NCI-H345 (cell line): Measurements from ENCODE around the gene TBC1D30.
"Not testable (repeated sequence)": the region's sequence is repeated elsewhere in the genome, so short reads cannot be mapped to it uniquely, and the experiment has no call there.

Experiments used
- DNase-seq: peaks from one replicate; lab custom pipeline; 2025; lab: John Stamatoyannopoulos, UW

Gene TBC1D30

DNA sequence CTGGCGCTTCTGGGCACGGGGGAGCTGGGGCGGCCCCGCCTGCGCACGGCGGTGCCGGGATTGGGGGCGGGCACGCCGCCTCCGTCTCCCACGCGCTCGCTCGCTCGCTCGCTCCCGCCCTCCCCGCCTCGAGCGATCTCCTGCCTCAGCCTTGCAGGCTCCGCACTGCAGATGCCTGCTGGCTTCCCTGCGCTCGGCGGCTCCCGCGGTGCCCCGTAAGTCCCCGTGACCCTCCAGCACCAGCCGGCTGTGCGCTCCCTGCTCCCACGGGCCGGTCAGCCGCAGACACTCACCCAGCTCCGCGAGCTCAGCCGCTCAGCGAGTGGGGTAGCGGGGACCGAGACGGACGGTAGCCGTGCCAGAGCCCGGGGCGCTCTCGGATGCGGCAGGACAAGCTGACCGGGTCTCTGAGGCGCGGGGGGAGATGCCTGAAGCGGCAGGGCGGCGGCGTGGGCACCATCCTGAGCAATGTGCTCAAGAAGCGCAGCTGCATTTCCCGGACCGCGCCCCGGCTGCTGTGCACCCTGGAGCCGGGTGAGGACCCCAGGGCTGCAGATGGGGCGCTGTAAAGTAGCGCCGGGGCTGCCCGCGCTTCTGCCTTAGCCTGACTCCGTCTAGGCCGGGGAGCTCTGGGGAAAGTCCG lies at the start of gene TBC1D30:
Gene TBC1D30 (plus strand): TSS at position 148 of the 643 bp plus-strand sequence. CDS start 233 bp downstream, at position 381.
- DNase-seq = peak; percentile 86

DNA sequence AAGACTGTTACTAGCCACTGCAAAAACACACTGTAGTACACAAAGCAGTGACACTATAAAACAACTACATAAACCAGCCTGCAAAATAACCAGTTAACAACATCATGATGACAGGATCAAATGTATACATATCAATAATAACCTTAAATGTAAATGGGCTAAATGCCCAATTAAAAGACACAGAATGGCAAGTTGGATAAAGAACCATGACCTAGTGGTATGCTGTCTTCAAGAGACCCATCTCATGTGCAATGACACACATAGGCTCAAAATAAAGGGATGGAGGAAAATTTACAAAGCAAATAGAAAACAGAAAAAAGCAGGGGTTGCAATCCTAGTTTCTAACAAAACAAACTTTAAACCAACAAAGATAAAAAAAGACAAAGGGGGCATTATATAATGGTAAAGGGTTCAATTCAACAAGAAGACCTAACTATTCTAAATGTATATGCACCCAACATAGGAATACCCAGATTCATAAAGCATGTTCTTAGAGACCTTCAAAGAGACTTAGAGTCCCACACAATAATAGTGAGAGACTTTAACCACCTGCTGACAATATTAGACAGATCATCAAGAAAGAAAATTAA lies 49.2 kb upstream of the TBC1D30 start:
- not testable (repeated sequence) for DNase-seq

DNA sequence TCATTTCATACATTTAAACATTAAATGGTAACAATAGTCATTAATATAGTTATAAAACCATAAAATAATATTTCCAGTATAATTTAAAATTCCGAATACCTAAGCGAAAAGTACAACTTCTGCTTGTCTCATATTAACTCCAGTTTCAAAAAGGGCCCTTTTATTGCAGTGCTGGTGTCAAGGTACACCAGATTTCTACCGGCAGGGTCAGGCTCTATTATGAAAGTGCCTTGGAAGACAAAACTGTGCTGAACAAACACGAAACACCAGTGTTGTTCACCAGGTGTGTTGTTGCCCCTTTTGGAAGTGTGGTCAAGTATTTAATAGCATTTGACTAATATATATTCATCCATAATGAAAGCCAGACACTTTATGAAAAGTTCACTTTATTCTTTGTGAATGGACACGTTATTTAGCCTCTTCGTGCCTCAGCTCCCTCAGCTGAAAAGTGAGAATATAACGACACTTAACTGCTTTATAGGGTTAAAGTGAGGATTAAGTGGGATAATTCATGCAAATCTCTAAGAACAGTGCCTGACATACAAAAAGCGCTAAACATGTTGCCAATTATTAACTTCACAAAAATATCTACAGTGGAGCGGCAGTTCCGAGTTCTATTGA lies 45.0 kb upstream of the TBC1D30 start:
- DNase-seq = no peak

- no peak for DNase-seq
These were observed 44.3 kb upstream of the TBC1D30 start for GRCh38 chr12:64780132-64780530.

DNA sequence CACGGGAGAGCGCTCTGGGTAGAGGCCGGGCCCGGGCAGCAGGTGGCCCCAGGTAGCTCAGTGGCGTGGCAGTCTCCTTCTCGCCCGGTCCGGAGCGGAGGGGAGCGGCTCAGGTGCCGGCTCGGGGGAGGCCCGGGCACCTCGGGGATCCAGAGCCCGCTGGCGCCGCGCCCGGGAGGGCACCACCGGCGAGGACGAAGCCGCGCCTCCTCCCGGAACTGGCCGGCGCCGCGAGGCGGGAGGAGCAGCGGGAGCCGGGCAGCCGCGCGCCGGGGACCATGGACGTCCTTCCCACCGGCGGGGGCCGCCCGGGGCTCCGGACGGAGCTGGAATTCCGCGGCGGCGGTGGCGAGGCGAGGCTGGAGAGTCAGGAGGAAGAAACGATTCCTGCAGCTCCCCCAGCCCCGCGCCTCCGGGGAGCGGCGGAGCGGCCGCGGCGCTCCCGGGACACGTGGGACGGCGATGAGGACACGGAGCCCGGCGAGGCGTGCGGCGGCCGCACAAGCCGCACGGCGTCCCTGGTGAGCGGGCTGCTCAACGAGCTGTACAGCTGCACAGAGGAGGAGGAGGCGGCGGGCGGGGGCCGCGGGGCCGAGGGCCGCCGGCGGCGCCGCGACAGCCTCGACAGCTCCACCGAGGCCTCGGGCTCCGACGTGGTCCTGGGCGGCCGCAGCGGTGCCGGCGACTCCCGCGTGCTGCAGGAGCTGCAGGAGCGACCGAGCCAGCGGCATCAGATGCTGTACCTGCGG lies 43.7 kb upstream of the TBC1D30 start:
- peak; percentile 75 for DNase-seq

GRCh38 chr12:64781280-64782190 lies 42.9 kb upstream of the TBC1D30 start:
- peak; percentile 62 for DNase-seq

- no peak for DNase-seq
These were observed 42.1 kb upstream of the TBC1D30 start for GRCh38 chr12:64782191-64782876.

DNA sequence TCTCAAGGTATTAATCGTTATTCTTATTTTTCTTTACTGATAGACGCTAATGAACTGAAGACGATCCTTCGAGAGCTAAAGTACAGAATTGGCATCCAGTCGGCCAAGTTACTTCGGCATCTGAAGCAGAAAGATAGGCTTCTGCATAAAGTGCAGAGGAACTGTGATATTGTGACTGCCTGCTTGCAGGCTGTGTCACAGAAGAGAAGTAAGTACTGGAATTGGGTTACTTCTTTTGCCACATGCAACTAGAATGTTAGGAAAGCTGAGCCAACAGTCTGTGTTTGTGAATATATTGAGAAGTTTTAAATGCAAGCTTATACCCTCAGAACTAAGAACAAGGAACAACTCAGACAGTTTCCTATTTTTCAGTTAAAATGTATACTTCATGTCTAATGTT lies 38.6 kb upstream of the TBC1D30 start:
- no peak for DNase-seq

DNA sequence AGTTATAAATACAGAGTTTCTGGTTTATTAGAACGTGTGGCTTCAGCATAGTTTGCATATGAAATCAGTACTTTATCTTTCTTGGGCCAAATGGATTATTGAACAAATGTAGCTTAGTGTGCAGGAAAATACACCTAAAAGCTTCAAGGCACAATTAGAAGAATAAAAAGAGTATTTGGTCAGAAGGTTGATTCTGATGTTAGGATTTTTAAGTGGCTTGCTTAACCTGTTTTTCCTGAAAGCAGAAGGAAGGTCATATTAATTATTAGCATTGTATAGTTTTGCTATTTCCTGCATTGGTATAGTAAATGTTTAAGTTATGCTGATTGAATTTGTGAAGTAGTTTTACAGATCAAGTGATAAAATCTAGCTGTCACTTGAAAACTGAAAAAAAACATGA lies 34.3 kb upstream of the TBC1D30 start:
- no peak for DNase-seq

DNA sequence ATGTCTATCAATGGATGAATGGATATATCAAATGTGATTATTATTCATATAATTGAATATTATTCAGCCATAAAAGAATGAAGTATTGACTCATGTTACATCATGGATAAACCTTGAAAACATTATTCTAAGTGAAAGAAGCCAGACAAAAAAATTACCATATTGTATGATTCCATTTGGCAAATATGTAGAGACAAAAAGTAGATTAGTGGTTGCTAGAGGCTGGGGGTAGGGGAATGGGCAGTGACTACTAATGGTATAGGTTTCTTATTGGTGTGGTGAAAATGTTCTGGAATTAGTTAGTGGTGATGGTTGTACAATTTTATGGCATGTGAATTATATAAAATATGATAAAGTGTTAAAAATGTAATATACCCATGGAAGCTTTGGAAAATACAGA lies 33.4 kb upstream of the TBC1D30 start:
- DNase-seq = no peak

DNA sequence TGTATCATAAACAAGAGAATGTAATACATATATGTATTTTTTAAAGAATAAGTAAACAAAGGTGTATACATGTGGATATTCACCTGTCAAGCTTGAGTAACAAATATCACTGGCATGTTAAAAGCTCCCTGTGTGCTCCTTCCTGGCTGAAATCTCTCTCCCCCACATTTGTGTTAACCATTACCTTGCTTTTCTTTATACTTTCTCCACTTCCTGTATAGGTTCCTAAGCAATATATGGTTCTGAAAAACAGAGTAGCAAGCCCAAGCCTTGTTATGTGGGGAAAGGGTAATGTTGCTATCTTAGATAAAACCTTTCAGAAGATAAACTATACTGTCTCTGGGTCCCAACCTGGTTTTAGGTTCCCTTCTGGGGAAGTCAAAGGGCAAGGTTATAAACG lies 32.3 kb upstream of the TBC1D30 start:
- no peak for DNase-seq

- DNase-seq = no peak
These were observed 30.8 kb upstream of the TBC1D30 start for GRCh38 chr12:64793610-64794009.

DNA sequence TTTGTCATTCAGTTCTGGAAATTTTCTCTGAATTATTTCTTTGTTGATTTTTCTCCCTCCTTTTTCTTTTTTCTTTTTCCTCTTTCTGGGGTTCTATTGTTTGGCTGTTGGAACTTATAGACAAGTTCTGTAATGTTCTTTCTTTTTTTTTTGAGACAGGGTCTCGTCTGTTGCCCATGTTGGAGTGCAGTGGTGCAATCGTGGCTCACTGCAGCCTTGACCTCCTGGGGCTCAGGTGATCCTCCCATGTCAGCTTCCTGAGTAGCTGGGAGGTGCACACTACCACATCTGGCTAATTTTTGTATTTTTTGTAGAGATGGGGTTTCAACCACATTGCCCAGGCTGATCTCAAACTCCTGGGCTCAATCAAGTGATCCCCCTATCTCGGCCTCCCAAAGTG lies 30.1 kb upstream of the TBC1D30 start:
- DNase-seq = no peak

GRCh38 chr12:64796205-64796845 lies 28.1 kb upstream of the TBC1D30 start:
- peak; percentile 85 for DNase-seq

DNA sequence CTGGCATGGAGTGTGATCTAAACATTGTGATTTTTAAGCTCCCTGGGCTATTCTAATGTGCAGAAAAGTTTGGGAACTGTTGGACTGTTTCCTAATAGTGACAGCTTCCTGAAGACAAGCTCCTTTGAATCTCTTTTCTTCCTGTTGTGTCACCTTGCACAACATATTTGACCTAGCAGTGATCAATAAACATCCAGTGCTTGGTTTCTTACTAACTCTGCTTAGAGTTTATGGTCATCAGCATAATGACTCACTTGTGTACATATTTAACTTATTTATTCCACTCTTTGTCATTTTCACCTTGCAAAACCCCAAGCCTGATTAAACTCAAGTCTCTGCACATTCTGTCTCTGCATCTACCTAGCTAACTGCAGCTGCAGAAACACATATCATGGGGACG lies 27.3 kb upstream of the TBC1D30 start:
- DNase-seq = no peak

- no peak for DNase-seq
These were observed 26.3 kb upstream of the TBC1D30 start for GRCh38 chr12:64798165-64798564.

GRCh38 chr12:64800640-64801039 lies 23.8 kb upstream of the TBC1D30 start:
- no peak for DNase-seq

- no peak for DNase-seq
These were observed 23.1 kb upstream of the TBC1D30 start for GRCh38 chr12:64801381-64801780.

GRCh38 chr12:64802180-64802775 lies 22.2 kb upstream of the TBC1D30 start:
- peak; percentile 49 for DNase-seq

DNA sequence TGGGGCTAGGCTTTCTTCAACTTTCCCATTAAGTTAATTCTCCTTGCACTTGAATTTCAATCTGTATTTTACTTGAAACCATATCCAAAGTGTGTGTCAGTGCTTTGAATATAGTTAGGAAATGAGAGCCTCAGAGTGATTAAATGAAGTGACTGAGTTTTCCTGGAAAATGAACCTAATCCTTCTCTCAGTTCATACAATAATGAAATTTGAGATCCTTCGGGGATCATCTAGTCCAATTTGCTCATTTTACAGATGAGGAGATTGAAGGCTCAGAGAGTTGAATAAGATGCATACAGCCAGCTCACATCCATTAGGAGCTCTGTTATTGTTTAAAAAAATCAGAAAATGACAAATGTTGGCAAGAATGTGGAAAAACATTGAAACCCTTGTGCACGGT lies 18.3 kb upstream of the TBC1D30 start:
- no peak for DNase-seq
